GM12801 (cell line): Measurements from ENCODE around the gene FANCC.

Experiments
- TF ChIP-seq, protein P1 (sequence below): IDR thresholded peaks from one replicate; pipeline ENCODE4 v1.5.1; 2011; ENCODE audit warnings: control low read depth; ENCODE audit not compliant: insufficient read length; ENCODE audit errors: extremely low read depth

Gene FANCC, protein sequence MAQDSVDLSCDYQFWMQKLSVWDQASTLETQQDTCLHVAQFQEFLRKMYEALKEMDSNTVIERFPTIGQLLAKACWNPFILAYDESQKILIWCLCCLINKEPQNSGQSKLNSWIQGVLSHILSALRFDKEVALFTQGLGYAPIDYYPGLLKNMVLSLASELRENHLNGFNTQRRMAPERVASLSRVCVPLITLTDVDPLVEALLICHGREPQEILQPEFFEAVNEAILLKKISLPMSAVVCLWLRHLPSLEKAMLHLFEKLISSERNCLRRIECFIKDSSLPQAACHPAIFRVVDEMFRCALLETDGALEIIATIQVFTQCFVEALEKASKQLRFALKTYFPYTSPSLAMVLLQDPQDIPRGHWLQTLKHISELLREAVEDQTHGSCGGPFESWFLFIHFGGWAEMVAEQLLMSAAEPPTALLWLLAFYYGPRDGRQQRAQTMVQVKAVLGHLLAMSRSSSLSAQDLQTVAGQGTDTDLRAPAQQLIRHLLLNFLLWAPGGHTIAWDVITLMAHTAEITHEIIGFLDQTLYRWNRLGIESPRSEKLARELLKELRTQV

DNA sequence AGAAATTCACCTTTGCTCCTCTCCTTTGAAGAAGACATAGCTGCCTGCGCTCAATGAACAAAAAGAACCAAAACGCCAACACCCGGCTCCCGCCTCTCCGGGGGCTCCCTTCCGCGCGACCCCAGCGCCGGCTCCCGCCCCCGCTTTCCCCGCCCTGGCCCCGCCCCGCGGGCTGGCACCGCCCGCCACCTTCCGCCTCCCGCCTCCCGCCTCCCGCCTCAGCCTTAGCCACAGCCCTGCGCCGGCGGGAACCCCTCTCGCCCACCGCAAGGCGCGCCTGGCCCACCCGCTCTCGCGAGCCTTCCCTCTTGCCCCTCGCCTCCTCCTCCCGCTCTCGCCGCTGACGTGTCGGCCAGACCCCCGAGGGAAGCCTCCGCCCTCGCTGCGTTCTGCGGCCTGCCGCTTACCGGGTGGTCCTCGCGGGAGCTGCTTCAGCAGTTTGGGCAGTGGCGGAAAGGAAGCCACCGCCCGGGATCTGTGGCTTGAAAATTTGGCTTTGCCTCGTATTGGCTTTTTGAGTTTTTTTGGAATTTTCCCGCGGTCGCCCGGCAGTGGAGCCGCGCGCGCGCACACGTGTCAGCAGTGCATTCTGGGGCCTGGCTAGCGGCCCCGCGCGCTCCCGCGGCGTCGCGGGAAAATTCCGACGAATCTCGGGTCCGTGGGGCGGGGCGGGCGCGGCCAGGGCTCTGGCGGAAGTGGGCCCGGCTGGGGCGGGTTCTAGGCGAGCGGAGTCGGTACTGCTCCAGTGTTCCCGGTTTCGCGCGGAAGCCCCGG lies at the start of gene FANCC:
Gene FANCC, minus strand, starts transcription at position 591 of the 774 bp plus-strand sequence. CDS start 68,418 bp downstream, outside the sequence.
- TF ChIP-seq, protein P1, sequence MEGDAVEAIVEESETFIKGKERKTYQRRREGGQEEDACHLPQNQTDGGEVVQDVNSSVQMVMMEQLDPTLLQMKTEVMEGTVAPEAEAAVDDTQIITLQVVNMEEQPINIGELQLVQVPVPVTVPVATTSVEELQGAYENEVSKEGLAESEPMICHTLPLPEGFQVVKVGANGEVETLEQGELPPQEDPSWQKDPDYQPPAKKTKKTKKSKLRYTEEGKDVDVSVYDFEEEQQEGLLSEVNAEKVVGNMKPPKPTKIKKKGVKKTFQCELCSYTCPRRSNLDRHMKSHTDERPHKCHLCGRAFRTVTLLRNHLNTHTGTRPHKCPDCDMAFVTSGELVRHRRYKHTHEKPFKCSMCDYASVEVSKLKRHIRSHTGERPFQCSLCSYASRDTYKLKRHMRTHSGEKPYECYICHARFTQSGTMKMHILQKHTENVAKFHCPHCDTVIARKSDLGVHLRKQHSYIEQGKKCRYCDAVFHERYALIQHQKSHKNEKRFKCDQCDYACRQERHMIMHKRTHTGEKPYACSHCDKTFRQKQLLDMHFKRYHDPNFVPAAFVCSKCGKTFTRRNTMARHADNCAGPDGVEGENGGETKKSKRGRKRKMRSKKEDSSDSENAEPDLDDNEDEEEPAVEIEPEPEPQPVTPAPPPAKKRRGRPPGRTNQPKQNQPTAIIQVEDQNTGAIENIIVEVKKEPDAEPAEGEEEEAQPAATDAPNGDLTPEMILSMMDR = no peak

DNA sequence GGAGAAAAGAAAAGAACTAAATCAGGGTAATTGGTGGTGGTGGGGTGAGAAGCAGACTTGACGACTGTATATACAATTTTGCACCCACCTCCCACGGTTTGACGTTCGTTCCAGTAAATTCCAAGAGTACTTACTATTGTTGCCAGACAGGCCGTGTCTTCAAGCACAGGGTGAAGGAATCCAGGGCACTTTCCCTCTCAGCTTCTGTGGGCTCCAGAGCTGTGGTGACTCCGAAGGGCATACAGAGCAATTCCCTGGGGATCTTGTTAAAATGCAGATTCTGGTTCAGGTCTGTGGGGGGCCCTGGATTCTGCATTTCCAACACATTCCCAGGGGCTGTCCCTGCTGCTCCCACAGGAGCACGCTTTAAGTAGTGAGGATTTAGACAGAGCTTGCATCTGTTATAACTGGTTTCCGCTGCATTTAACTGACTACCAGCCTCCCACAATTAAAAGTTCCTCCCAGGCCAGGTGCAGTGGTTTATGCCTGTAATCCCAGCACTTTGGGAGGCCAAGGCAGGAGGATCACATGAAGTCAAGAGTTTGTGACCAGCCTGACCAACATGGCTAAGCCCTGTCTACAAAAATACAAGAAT lies 49.3 kb upstream of the FANCC start:
- TF ChIP-seq, protein P1 = no peak

DNA sequence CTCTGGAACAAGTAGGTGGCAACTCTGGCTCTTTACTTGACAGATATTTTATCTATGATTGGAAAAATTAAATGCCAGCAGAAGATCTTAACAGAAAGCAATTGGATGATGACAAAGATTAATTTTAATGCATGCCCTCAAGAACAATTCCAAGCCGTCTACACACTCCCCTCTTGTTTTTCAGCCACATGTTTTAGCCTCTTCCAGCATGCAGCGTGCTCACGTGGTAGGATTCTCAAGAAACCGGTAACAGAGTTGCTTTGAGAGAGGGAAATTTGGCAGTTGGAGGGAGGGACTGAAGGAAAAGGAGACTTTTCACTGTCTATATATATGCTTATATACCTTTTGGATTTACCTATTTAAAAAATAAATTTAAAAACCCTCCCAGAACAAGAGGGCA lies 48.3 kb upstream of the FANCC start:
- TF ChIP-seq, protein P1 = no peak

DNA sequence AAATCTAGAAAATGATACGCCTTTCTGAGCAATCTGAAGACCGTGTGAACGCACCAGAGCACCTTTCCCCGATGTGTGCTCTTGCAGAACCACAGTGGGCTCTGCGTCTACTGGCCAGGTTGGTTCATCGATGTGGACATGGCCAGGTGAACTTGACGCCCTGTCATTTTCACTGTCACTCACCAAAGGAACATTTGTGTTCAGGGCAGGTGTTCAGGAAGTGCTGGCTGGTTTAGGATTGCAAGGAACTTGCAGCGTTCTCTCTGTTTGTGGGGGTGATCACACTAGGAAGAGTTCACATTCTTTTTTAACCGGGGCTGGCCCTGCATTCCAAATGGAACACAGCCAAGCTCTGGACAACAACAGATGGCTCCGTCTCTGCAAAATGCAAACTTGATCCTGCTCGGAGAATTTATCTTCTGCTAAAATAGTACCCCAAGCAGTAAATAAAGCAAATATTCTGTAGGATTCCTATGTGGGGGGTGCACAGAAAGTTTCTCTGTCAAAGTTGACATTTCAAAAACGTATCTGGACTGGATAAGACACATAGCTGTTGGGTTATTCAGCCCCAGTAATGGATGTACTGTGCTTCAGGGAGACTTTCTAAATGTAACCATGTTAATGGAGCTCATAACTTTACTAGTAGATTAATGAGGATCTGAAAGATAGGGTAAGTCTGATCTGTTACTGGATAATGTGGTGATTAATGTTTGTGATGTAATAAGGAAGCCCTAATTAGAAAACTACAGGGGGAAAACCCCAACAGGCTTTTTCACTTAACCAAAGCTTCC lies 45.7 kb upstream of the FANCC start:
- TF ChIP-seq, protein P1 = no peak

DNA sequence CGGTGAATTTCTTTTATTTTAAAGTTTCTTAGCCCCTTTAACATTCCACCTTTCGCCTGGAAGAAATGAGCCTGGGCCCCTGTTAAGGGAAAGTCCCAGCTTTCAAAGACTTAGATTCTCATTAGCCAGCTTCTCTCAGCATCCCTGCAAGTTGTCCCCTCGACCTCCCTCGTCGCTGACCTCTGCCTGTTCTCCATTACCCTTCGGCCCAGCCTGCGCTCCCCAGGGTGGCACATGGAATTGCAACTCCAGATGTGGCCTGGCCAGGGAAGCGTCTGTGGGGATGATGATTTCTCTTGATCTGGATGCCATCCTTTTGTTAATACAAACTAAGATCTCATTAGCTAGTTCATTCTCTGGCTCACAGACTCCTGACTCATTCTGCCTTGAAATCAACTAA lies 43.4 kb upstream of the FANCC start:
- TF ChIP-seq, protein P1 = no peak

DNA sequence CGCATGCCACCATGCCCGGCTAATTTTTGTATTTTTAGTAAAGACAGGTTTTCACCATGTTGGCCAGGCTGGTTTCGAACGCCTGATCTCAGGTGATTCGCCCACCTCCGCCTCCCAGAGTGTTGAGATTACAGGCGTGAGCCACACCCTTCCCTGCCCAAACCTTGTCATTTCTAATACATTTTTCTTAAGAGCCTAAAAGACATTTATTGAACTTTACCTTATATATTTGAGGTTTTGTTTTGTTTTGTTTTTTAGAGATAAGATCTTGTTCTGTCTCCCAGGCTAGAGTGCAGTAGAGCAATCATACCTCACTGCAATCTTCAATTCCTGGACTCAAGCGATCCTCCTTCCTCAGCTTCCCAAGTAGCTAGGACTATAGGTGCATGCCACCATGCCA lies 39.8 kb upstream of the FANCC start:
- TF ChIP-seq, protein P1 = no peak
